A549 (cell line): ENCODE data around the gene NKAIN2. TPM values are rescaled to one million over a fixed set of nuclear protein-coding genes. Genes with fewer than 3 reads are reported as not detected.

ENCODE experiments used
- ATAC-seq, 2 experiments: fragments of 200-7000 bp in 1 of 2; fragments of >200 bp in 1 of 2; cut with Nextera tagmentation in 1 of 2; cut with Tn5 transposase in 1 of 2; 3 replicates each; pipeline versions ENCODE4 v1.8.0 to v1.9.1; 2018 to 2020; ENCODE audit warnings: mild to moderate bottlenecking in 1 of 2, moderate library complexity in 1 of 2
- CTCF ChIA-PET: fragments of 300-600 bp; sonication (Branson Sonifier 250); formaldehyde crosslinking; extraction: SDS; loops from one replicate; lab custom pipeline; 2021; ENCODE audit warnings: antibody characterized with exemption, inconsistent platforms; lab: Yijun Ruan, JAX
- POLR2A ChIA-PET: fragments of 350-600 bp; formaldehyde crosslinking; extraction: SDS; loops from one replicate; lab custom pipeline; 2021; ENCODE audit warnings: antibody characterized with exemption, inconsistent platforms; lab: Yijun Ruan, JAX
- DNase-seq, 2 experiments: peaks; one replicate each; pipeline versions ENCODE4 v3.0.0 to v3.0.0-alpha.2; 2011 to 2016; ENCODE audit warnings: low read depth in 1 of 2, low spot score in 1 of 2
- FAIRE-seq: peaks from 2 replicates; lab custom pipeline; 2011; peaks lifted over from hg19 to GRCh38; lab: Jason Lieb, UNC
- H3K27ac ChIP-seq, 2 experiments: fragments of >200 bp; sonication (Bioruptor Twin); formaldehyde crosslinking; 3 replicates each; pipeline ENCODE4 v1.5.1; 2016 to 2017
- H3K4me1 ChIP-seq: fragments of >200 bp; sonication (Bioruptor Twin); formaldehyde crosslinking; 3 replicates; pipeline ENCODE4 v1.6.1; 2016
- H3K4me2 ChIP-seq: fragments of >200 bp; sonication (Bioruptor Twin); formaldehyde crosslinking; 3 replicates; pipeline ENCODE4 v1.6.1; 2016
- H3K4me3 ChIP-seq: fragments of >200 bp; sonication (Bioruptor Twin); formaldehyde crosslinking; 3 replicates; pipeline ENCODE4 v1.5.1; 2016
- H3K9me3 ChIP-seq: fragments of >200 bp; sonication (Bioruptor Twin); formaldehyde crosslinking; 3 replicates; pipeline ENCODE4 v1.6.1; 2016
- BHLHE40 ChIP-seq: IDR thresholded peaks from 2 replicates; pipeline ENCODE4 v1.6.1; 2012; ENCODE audit warnings: low read depth, low read length, inconsistent platforms
- CBX8 ChIP-seq: fragments of 200-600 bp; sonication (generic); IDR thresholded peaks from 2 replicates; pipeline ENCODE4 v1.6.1; 2016
- CEBPB ChIP-seq, 2 experiments: fragments of >200 bp in 1 of 2; sonication (Bioruptor Twin) in 1 of 2; formaldehyde crosslinking in 1 of 2; IDR thresholded peaks; 2 replicates each; pipeline ENCODE4 v1.6.1; 2012 to 2016
- EHMT2 ChIP-seq: fragments of 200-600 bp; sonication (generic); IDR thresholded peaks from 2 replicates; pipeline ENCODE4 v1.6.1; 2016; ENCODE audit warnings: antibody characterized with exemption, low read depth, mild to moderate bottlenecking, moderate library complexity
- GATA3 ChIP-seq: IDR thresholded peaks from 2 replicates; pipeline ENCODE4 v1.6.1; 2012; ENCODE audit warnings: borderline replicate concordance
- JUN ChIP-seq, 2 experiments: fragments of >200 bp; sonication (Bioruptor Twin); formaldehyde crosslinking; IDR thresholded peaks; 2 replicates in 1 of 2; 3 replicates in 1 of 2; pipeline ENCODE4 v1.6.1; 2016 to 2017
- JUNB ChIP-seq: fragments of >200 bp; sonication (Bioruptor Twin); formaldehyde crosslinking; IDR thresholded peaks from 2 replicates; pipeline ENCODE4 v1.6.1; 2016
- PHF8 ChIP-seq: fragments of 200-600 bp; sonication (generic); IDR thresholded peaks from 2 replicates; pipeline ENCODE4 v1.6.1; 2016; ENCODE audit warnings: low read depth, mild to moderate bottlenecking, antibody characterized with exemption, moderate library complexity, borderline replicate concordance
- RAD21 ChIP-seq, 2 experiments: fragments of >200 bp in 1 of 2; sonication (Bioruptor Twin) in 1 of 2; formaldehyde crosslinking in 1 of 2; IDR thresholded peaks in 1 of 2; conservative IDR thresholded peaks in 1 of 2; 2 replicates in 1 of 2; 3 replicates in 1 of 2; pipeline ENCODE4 v1.6.1; 2012 to 2018; ENCODE audit warnings: inconsistent platforms in 1 of 2
- RARB ChIP-seq: fragments of 250-450 bp; sonication (Bioruptor Pico); IDR thresholded peaks from 2 replicates; pipeline ENCODE4 v1.8.0; 2021; ENCODE audit warnings: mild to moderate bottlenecking, moderate library complexity
- RCOR1 ChIP-seq: fragments of 150-350 bp; IDR thresholded peaks from 2 replicates; pipeline ENCODE4 v1.6.1; 2014; ENCODE audit warnings: antibody characterized with exemption, low read length, low read depth
- RNF2 ChIP-seq: fragments of 200-600 bp; sonication (generic); IDR thresholded peaks from 2 replicates; pipeline ENCODE4 v1.6.1; 2016; ENCODE audit warnings: low read depth, mild to moderate bottlenecking, antibody characterized with exemption, moderate library complexity, borderline replicate concordance
- SMC3 ChIP-seq: fragments of >200 bp; sonication (Bioruptor Twin); formaldehyde crosslinking; IDR thresholded peaks from 3 replicates; pipeline ENCODE4 v1.6.1; 2018; ENCODE audit warnings: inconsistent platforms
- ZC3H11A ChIP-seq: fragments of 450-650 bp; IDR thresholded peaks from 2 replicates; pipeline ENCODE4 v1.6.1; 2014; ENCODE audit warnings: antibody characterized with exemption, mild to moderate bottlenecking
- WGBS: methylation state at CpG from one replicate; pipeline ENCODE4 v1.1.6; 2017; ENCODE audit errors: missing lambda C conversion rate; 5-methylcytosine and 5-hydroxymethylcytosine counted together
- polyA plus RNA-seq, 4 experiments: library from polyadenylated mRNA; depleted of rRNA in 3 of 4; stranded (reverse); fragments of >200 nt; fragmentation: RNase III in 1 of 4; extraction: RNeasy Plus Mini Kit Qiagen cat#74134 plus additional on column Dnase treatment in 1 of 4; gene quantifications; 2 replicates in 3 of 4; 3 replicates in 1 of 4; pipeline ENCODE4 v1.2.3, GENCODE V29; 2011 to 2017
- TF ChIP-seq, protein P1 (sequence below): fragments of >200 bp; sonication (Bioruptor Twin); formaldehyde crosslinking; IDR thresholded peaks from 3 replicates; pipeline ENCODE4 v1.5.1; 2016
- TF ChIP-seq, protein P2 (sequence below): fragments of 250-450 bp; sonication (Bioruptor Pico); IDR thresholded peaks from 2 replicates; pipeline ENCODE4 v1.5.0; 2020; ENCODE audit warnings: low read depth, mild to moderate bottlenecking, moderate library complexity
- TF ChIP-seq, protein P3 (sequence below): fragments of 200-600 bp; sonication (generic); IDR thresholded peaks from 2 replicates; pipeline ENCODE4 v1.6.1; 2016; ENCODE audit warnings: antibody characterized with exemption, mild to moderate bottlenecking, moderate library complexity
- TF ChIP-seq, protein P4 (sequence below): fragments of >200 bp; sonication (Bioruptor Twin); formaldehyde crosslinking; IDR thresholded peaks from 3 replicates; pipeline ENCODE4 v1.6.1; 2016
- TF ChIP-seq, protein P5 (sequence below): fragments of 150-350 bp; IDR thresholded peaks from 2 replicates; pipeline ENCODE4 v1.6.1; 2014; ENCODE audit warnings: low read depth, mild to moderate bottlenecking, low read length
- TF ChIP-seq, protein P6 (sequence below): IDR thresholded peaks from 2 replicates; pipeline ENCODE4 v1.6.1; 2012

The NKAIN2 gene
- polyA plus RNA-seq, 2 of the 4 experiments (the other 2 are of a cell fraction), result not detected

DNA sequence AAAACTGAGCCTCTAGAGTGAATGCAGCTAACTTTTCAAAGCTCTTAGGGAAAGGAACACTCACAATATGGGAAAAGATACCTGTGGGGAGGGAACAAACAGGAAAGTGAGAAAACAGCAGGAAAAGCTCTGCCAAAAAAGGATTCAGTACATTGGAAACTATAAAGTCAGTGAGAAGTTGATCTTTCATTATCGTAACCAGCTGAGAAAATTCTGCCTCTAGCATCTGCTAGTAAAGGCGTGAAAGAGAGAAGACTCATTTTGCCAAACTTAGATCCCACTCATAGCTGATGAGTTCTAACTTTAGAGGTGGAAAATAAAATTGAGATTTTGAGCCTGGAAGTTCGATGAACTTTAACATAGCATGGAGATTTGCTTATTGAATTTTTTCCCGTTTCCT, 836.8 kb downstream of the NKAIN2 start:
- 29% methylated on average over 4 of the region's 4 CpGs for WGBS
- Histone ChIP-seq H3K4me2 (no peak overlapping the region), H3K4me1 (no peaks in the 10 kb centered on the region), H3K9me3 (no peaks in the 10 kb centered on the region), H3K4me3 (no peak overlapping the region), H3K27ac (no peak overlapping the region)
- no peak for TF ChIP-seq CEBPB (IDR thresholded peaks at IDR 0.05)
- TF ChIP-seq, protein P1, sequence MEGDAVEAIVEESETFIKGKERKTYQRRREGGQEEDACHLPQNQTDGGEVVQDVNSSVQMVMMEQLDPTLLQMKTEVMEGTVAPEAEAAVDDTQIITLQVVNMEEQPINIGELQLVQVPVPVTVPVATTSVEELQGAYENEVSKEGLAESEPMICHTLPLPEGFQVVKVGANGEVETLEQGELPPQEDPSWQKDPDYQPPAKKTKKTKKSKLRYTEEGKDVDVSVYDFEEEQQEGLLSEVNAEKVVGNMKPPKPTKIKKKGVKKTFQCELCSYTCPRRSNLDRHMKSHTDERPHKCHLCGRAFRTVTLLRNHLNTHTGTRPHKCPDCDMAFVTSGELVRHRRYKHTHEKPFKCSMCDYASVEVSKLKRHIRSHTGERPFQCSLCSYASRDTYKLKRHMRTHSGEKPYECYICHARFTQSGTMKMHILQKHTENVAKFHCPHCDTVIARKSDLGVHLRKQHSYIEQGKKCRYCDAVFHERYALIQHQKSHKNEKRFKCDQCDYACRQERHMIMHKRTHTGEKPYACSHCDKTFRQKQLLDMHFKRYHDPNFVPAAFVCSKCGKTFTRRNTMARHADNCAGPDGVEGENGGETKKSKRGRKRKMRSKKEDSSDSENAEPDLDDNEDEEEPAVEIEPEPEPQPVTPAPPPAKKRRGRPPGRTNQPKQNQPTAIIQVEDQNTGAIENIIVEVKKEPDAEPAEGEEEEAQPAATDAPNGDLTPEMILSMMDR, result no peak
- TF ChIP-seq JUN (IDR thresholded peaks at IDR 0.05), result no peak
- no peak for TF ChIP-seq CBX8
- TF ChIP-seq, protein P2, sequence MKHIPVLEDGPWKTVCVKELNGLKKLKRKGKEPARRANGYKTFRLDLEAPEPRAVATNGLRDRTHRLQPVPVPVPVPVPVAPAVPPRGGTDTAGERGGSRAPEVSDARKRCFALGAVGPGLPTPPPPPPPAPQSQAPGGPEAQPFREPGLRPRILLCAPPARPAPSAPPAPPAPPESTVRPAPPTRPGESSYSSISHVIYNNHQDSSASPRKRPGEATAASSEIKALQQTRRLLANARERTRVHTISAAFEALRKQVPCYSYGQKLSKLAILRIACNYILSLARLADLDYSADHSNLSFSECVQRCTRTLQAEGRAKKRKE (CRISPR knock-in tag), result no peak
- TF ChIP-seq, protein P3, sequence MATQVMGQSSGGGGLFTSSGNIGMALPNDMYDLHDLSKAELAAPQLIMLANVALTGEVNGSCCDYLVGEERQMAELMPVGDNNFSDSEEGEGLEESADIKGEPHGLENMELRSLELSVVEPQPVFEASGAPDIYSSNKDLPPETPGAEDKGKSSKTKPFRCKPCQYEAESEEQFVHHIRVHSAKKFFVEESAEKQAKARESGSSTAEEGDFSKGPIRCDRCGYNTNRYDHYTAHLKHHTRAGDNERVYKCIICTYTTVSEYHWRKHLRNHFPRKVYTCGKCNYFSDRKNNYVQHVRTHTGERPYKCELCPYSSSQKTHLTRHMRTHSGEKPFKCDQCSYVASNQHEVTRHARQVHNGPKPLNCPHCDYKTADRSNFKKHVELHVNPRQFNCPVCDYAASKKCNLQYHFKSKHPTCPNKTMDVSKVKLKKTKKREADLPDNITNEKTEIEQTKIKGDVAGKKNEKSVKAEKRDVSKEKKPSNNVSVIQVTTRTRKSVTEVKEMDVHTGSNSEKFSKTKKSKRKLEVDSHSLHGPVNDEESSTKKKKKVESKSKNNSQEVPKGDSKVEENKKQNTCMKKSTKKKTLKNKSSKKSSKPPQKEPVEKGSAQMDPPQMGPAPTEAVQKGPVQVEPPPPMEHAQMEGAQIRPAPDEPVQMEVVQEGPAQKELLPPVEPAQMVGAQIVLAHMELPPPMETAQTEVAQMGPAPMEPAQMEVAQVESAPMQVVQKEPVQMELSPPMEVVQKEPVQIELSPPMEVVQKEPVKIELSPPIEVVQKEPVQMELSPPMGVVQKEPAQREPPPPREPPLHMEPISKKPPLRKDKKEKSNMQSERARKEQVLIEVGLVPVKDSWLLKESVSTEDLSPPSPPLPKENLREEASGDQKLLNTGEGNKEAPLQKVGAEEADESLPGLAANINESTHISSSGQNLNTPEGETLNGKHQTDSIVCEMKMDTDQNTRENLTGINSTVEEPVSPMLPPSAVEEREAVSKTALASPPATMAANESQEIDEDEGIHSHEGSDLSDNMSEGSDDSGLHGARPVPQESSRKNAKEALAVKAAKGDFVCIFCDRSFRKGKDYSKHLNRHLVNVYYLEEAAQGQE, result no peak
- TF ChIP-seq RAD21 (conservative IDR thresholded peaks at IDR 0.05 in 1 of 2, IDR thresholded peaks at IDR 0.05 in 1 of 2), result no peak
- TF ChIP-seq ZC3H11A, result no peak
- TF ChIP-seq, protein P4, sequence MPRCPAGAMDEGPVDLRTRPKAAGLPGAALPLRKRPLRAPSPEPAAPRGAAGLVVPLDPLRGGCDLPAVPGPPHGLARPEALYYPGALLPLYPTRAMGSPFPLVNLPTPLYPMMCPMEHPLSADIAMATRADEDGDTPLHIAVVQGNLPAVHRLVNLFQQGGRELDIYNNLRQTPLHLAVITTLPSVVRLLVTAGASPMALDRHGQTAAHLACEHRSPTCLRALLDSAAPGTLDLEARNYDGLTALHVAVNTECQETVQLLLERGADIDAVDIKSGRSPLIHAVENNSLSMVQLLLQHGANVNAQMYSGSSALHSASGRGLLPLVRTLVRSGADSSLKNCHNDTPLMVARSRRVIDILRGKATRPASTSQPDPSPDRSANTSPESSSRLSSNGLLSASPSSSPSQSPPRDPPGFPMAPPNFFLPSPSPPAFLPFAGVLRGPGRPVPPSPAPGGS, result no peak
- TF ChIP-seq GATA3, result no peak
- TF ChIP-seq, protein P5, sequence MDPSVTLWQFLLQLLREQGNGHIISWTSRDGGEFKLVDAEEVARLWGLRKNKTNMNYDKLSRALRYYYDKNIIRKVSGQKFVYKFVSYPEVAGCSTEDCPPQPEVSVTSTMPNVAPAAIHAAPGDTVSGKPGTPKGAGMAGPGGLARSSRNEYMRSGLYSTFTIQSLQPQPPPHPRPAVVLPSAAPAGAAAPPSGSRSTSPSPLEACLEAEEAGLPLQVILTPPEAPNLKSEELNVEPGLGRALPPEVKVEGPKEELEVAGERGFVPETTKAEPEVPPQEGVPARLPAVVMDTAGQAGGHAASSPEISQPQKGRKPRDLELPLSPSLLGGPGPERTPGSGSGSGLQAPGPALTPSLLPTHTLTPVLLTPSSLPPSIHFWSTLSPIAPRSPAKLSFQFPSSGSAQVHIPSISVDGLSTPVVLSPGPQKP, result no peak
- TF ChIP-seq JUNB, result no peak
- no peak for TF ChIP-seq RNF2
- no peak for TF ChIP-seq RCOR1
- no peak for TF ChIP-seq RARB (CRISPR knock-in tag)
- TF ChIP-seq EHMT2, result no peak
- TF ChIP-seq, protein P6, sequence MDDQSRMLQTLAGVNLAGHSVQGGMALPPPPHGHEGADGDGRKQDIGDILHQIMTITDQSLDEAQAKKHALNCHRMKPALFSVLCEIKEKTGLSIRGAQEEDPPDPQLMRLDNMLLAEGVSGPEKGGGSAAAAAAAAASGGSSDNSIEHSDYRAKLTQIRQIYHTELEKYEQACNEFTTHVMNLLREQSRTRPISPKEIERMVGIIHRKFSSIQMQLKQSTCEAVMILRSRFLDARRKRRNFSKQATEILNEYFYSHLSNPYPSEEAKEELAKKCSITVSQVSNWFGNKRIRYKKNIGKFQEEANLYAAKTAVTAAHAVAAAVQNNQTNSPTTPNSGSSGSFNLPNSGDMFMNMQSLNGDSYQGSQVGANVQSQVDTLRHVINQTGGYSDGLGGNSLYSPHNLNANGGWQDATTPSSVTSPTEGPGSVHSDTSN, result no peak
- no peak for TF ChIP-seq PHF8
- no peak for TF ChIP-seq SMC3
- TF ChIP-seq BHLHE40, result no peak
- ChIA-PET POLR2A (no interaction called here), CTCF (no interaction called here)
- no peak for ATAC-seq
- DNase-seq, result no peak
- FAIRE-seq, result no peak
